Loucy (cell line): Measurements from ENCODE around the gene SRPX2.

ENCODE experiments used
- H2AFZ ChIP-seq: fragments of 200-600 bp; sonication (generic); 2 replicates; pipeline ENCODE4 v1.6.0; 2016; ENCODE audit warnings: antibody characterized with exemption, mild to moderate bottlenecking, low read length, moderate library complexity
- H3F3A ChIP-seq: fragments of 200-600 bp; 2 replicates; pipeline ENCODE4 v1.6.0; 2016; ENCODE audit warnings: antibody characterized with exemption, low read depth, mild to moderate bottlenecking
- H3K27me3 ChIP-seq: fragments of 200-600 bp; sonication (generic); 2 replicates; pipeline ENCODE4 v1.6.1; 2014; ENCODE audit warnings: low read length, mild to moderate bottlenecking; ENCODE audit not compliant: insufficient read depth, poor library complexity, severe bottlenecking
- H3K36me3 ChIP-seq: fragments of 200-600 bp; sonication (generic); 2 replicates; pipeline ENCODE4 v1.6.1; 2016; ENCODE audit warnings: low read length; ENCODE audit not compliant: insufficient read depth
- H3K4me1 ChIP-seq: fragments of 200-600 bp; sonication (generic); 2 replicates; pipeline ENCODE4 v1.5.1; 2014; ENCODE audit warnings: low read length, mild to moderate bottlenecking; ENCODE audit not compliant: insufficient read depth, poor library complexity, severe bottlenecking
- H3K4me2 ChIP-seq: fragments of 200-600 bp; sonication (generic); 2 replicates; pipeline ENCODE4 v1.6.0; 2014; ENCODE audit warnings: antibody characterized with exemption, low read length, low read depth, mild to moderate bottlenecking; ENCODE audit not compliant: poor library complexity, severe bottlenecking
- H3K4me3 ChIP-seq: fragments of 200-600 bp; sonication (generic); 2 replicates; pipeline ENCODE4 v1.5.1; 2014; ENCODE audit warnings: low read length, mild to moderate bottlenecking, mixed read lengths; ENCODE audit not compliant: poor library complexity, severe bottlenecking
- H3K79me2 ChIP-seq: fragments of 200-600 bp; sonication (generic); 2 replicates; pipeline ENCODE4 v1.6.1; 2014; ENCODE audit warnings: low read length; ENCODE audit not compliant: insufficient read depth
- H3K9ac ChIP-seq: fragments of 200-600 bp; sonication (generic); 2 replicates; pipeline ENCODE4 v1.6.0; 2014; ENCODE audit warnings: mild to moderate bottlenecking, low read depth, low read length, moderate library complexity; ENCODE audit not compliant: poor library complexity, severe bottlenecking
- H3K9me2 ChIP-seq: fragments of 200-600 bp; sonication (generic); replicated peaks from 2 replicates; pipeline ENCODE4 v1.6.1; 2016; ENCODE audit warnings: low read depth, low read length, mixed read lengths
- H3K9me3 ChIP-seq: fragments of 200-600 bp; sonication (generic); 2 replicates; pipeline ENCODE4 v1.6.1; 2014; ENCODE audit warnings: mild to moderate bottlenecking, antibody characterized with exemption, low read length, low read depth; ENCODE audit not compliant: insufficient read depth
- H4K20me1 ChIP-seq: fragments of 200-600 bp; sonication (generic); 2 replicates; pipeline ENCODE4 v1.6.0; 2014; ENCODE audit warnings: antibody characterized with exemption, low read length, mild to moderate bottlenecking; ENCODE audit not compliant: insufficient read depth, poor library complexity, severe bottlenecking
- EZH2phosphoT487 ChIP-seq: fragments of 200-600 bp; IDR thresholded peaks from 2 replicates; pipeline ENCODE4 v1.6.1; 2018; ENCODE audit warnings: antibody characterized with exemption, mild to moderate bottlenecking, moderate library complexity, borderline replicate concordance
- TF ChIP-seq, protein P1 (sequence below): fragments of 200-600 bp; sonication (generic); conservative IDR thresholded peaks from 2 replicates; pipeline ENCODE4 v1.5.1; 2014; ENCODE audit warnings: mild to moderate bottlenecking, antibody characterized with exemption, low read length

The SRPX2 gene

DNA sequence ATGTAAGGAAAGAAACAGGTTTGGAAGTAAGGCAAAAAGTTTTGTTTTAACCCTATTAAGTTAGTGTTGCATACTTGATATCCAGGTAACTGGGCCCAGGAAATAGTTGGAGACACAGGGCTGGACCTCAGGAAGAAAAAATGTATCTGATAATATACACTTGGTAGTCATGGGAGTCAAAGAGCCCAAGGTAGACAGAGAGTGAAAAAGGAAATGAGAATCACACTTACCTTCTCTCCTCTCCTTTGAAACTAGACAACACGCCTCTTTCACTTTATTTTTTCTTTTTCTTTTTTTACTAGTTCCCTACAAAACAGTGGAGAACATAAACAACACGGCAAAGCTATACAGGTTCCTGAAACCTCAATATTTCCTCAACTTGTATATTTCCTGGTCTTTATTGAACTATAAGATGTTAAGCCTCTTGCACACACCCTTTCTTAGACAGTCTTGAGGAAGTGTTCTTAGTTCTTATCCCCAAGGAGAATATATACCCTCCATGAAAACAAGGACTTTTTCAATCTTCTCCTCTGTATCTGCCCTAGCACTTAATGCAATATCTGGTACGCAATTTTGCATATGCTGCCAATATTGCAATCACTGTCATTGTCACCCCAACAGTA lies 60.7 kb downstream of the SRPX2 start:
- H3K4me1 ChIP-seq, result no peaks in the 10 kb centered on the region
- H3K9me2 ChIP-seq, result no peaks in the 10 kb centered on the region
- TF ChIP-seq, protein P1, sequence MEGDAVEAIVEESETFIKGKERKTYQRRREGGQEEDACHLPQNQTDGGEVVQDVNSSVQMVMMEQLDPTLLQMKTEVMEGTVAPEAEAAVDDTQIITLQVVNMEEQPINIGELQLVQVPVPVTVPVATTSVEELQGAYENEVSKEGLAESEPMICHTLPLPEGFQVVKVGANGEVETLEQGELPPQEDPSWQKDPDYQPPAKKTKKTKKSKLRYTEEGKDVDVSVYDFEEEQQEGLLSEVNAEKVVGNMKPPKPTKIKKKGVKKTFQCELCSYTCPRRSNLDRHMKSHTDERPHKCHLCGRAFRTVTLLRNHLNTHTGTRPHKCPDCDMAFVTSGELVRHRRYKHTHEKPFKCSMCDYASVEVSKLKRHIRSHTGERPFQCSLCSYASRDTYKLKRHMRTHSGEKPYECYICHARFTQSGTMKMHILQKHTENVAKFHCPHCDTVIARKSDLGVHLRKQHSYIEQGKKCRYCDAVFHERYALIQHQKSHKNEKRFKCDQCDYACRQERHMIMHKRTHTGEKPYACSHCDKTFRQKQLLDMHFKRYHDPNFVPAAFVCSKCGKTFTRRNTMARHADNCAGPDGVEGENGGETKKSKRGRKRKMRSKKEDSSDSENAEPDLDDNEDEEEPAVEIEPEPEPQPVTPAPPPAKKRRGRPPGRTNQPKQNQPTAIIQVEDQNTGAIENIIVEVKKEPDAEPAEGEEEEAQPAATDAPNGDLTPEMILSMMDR, result no peak
- no peak for TF ChIP-seq EZH2phosphoT487
- no peak overlapping the region for H2AFZ ChIP-seq
- no peak overlapping the region for H3K4me2 ChIP-seq
- H3K27me3 ChIP-seq, result no peaks in the 10 kb centered on the region
- no peaks in the 10 kb centered on the region for H3F3A ChIP-seq
- H3K9me3 ChIP-seq, result no peaks in the 10 kb centered on the region
- H3K9ac ChIP-seq, result no peak overlapping the region
- no peaks in the 10 kb centered on the region for H3K36me3 ChIP-seq
- H3K4me3 ChIP-seq, result no peak overlapping the region
- no peaks in the 10 kb centered on the region for H4K20me1 ChIP-seq
- H3K79me2 ChIP-seq, result no peaks in the 10 kb centered on the region

DNA sequence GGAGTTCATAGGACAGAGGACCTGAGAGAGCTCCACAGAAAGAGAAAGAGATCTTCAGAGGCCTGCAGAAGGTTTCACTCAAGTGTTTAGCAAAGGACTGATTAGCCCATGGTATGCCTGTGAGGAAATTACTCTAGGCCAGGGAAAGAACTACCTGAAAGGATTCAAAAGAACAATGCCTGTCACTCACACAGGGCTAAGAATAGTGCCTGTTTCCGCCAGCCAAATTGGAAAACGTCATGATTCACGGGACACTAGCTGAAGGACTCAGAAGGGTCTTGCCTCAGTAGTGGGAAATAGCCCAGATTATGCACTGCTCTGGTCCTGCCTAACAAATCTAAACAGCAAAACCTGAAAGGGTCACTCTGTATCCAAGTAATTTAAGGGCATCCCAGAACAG lies 66.8 kb downstream of the SRPX2 start:
- Histone ChIP-seq H4K20me1 (no peaks in the 10 kb centered on the region), H3K4me3 (no peak overlapping the region), H3K79me2 (no peaks in the 10 kb centered on the region), H3K36me3 (no peaks in the 10 kb centered on the region), H3K4me2 (no peak overlapping the region), H3K9ac (no peak overlapping the region), H2AFZ (no peak overlapping the region), H3F3A (no peaks in the 10 kb centered on the region), H3K9me3 (no peaks in the 10 kb centered on the region), H3K27me3 (no peaks in the 10 kb centered on the region), H3K4me1 (no peaks in the 10 kb centered on the region), H3K9me2 (no peaks in the 10 kb centered on the region)
- TF ChIP-seq, protein P1, result no peak
- no peak for TF ChIP-seq EZH2phosphoT487

DNA sequence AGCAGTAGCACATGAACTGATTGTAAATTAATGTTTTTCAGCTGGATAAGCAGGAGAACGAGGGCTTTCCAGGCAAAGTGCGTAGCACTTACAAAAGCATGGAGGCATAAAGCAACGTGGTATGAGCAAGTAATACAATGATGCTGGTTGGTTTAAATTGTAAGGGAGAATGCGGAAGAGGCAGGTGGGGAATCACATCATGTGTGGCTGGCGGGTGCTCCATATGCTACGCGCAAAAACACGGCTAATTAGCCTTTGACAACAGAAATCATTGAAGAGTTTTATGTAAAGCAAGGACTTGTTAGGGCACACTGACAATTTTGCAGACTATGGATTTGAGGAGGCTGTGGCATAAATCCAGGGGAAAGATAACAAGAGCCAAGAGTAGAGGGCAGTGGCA lies 73.4 kb downstream of the SRPX2 start:
- Histone ChIP-seq H3K36me3 (no peaks in the 10 kb centered on the region), H4K20me1 (no peaks in the 10 kb centered on the region), H3K79me2 (no peaks in the 10 kb centered on the region), H3K4me1 (no peaks in the 10 kb centered on the region), H3K9ac (no peak overlapping the region), H3K4me2 (no peak overlapping the region), H3F3A (no peaks in the 10 kb centered on the region), H3K9me3 (no peaks in the 10 kb centered on the region), H3K4me3 (no peak overlapping the region), H3K9me2 (no peaks in the 10 kb centered on the region), H3K27me3 (no peaks in the 10 kb centered on the region), H2AFZ (no peak overlapping the region)
- TF ChIP-seq, protein P1, result no peak
- no peak for TF ChIP-seq EZH2phosphoT487
